Stimulated activated CD8-positive, alpha-beta memory T cell treated with anti-CD3 and anti-CD28 coated beads, Interleukin-4, amount 100 ng/mL, for 48 hours (primary cell): Measurements from ENCODE around the gene RIPK4.

Experiments
- DNase-seq: peaks from one replicate; pipeline ENCODE4 v3.0.0-alpha.2; 2020

RIPK4 gene

DNA sequence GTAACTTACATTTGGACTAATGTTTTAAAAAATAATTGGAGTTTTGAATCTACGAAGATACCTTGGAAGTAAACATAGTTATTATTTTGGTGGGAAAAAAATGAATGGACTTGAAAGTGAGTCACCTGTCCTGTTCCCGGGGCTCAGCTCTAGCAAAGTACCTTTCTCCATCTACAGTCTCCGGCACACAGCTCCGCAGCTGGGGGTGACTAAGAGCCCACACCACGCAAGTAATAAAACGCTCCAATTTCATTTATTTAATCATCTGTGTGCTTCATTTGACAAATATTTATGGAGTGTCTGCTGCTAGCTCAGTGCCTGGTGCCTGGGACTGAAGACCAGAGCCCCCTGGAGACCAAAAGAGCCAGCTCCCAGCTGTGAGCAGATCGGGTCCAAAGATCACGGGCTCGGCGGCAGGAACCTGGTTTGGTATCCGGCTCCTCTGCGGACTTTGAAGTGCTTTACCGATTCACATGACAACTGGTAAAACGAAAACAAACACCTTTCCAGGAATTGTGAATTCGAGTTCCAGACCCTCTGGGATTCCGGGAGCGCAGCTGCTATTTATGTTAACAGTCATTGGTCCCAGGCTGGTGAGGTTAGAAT is 1.7 kb upstream of the RIPK4 start:
- no peak for DNase-seq

- DNase-seq: no peak
These were observed 969 bp upstream of the RIPK4 start for GRCh38 chr21:41767606-41768436.

GRCh38 chr21:41765973-41766882 is 624 bp downstream of the RIPK4 start:
- DNase-seq: no peak

DNA sequence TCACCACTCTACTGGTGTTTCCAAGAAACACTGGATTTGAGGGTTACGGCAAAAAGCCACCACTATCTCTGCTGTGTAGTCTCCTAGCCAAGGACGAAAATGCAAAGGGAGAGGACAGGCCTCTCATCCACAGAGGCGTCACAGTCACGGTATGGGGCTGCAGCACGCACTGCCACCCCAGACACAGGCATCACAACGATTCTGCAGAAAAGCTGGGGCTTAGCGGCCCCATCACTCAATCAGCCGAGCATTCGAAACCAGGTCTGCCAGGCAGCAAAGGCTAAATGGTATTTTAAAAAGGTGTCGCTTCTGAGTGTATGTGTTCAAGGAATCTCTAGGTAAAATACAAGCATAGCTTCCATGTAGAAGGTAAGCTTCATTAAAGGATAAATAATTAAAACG is 1.4 kb downstream of the RIPK4 start:
- no peak for DNase-seq

- no peak for DNase-seq
These were observed 2.1 kb downstream of the RIPK4 start for GRCh38 chr21:41764558-41765419.

GRCh38 chr21:41763996-41764395 is 2.9 kb downstream of the RIPK4 start:
- DNase-seq: no peak

DNA sequence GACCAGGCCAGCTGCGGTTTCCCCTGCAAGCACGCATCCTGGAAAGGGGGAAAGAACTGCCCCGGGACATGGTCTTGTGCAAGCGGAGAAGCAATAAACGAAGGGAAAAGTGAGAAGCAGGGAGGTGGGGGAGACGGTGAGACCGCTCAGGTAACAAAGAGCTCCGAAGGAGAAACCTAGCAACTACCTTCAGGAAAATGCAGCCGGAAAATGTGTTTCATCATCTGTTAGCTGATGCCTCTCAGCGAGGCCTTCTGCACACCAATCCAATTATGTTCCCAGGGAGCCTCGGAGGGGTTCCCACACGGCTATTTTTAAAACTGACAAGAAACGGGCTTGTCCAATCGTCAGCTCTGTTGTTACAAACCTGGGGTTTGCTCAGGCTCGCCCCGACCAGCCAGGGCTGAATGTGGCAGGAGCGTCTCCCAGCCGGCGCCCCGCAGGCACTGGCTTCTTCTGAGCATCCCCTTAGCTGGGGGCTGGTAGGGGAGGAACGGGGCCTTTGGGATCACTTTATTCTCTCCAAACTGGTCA is 3.4 kb downstream of the RIPK4 start:
- no peak for DNase-seq

- no peak for DNase-seq
These were observed 4.1 kb downstream of the RIPK4 start for GRCh38 chr21:41762753-41763152.

DNA sequence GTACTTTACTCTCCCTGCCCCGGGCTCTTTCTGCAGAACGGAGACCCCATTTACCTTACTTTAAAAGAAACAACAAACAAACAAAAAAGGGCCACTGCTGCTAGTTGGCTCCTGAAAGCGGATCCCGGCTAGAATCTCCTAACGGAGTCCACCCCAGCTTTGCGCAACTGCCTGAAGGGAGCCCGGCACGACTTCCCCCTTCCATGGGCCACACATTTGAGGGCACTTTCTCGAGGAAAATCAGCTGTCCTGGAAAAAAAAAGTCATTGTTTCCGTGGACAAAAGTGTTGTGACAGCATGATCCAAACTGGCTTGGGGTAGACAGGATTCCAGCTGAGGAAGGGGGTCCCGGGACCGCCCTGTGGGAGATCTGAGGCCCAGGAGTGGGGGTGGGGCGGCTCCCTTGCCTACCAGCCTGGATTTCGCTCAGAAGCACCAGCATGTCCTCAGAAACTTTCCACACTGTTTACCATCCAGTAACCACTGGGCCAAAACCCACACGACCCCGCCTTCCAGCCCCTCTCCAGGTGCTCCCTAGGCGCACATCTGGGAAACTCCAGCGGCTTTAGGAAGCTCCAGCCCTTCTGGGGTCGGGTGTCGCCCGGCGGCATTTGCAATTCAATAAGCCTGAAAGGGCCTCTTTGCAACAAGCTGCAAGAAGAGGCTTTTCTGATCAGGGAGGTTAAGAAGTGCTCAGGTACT is 4.8 kb downstream of the RIPK4 start:
- no peak for DNase-seq

DNA sequence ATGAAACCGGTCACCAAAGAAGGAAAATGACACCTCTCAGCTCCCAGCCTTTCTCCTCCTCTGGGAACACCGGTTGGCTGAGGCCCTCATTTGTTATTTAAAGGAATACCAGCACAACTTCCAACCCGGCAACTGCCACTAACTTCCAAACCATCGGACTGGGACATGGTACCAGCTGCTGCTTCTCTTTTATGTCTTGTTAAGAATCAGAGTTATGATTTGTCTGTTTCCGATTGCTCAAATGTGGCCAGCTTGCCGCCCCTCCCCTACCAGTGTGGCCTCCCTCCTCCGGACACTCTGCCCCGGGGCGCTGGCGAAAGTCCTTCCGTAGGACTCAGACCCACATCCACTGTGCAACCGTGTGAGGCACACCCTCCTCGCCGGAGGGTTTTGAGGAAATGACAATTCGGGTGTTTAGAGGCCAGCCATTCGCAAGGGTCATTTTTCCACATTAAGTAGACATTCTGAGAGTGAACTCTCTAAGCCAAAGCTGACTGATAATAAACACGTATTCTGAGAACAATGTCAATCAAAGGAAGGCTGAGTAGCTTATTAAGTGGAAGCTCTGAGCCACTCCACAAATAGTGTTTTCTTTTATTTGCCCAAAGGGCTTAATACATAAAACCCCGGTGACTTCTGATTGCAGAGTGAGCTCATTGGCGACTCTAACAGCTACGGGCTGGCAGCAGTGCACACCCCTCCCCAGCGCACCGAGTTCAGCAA is 5.5 kb downstream of the RIPK4 start:
- DNase-seq: no peak

- no peak for DNase-seq
These were observed 6.4 kb downstream of the RIPK4 start for GRCh38 chr21:41760411-41760810.

DNA sequence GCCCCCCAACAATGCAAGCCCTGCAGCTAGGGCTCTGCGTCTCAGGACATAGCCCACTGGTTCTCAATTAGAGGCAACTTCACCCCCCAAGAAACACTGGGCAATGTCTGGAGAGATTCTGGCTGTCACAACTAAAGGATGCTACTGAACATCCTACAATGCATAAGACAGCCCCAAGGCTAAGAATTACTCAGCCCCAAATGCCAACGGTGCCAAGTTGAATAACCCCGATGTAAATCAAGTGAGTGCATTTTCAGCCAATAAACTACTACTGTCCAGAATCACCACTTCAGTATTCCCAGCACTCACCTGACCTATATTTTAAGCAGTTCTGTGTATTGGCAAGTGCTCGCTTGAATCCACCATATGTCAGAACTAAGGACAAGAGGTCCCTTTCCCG is 6.9 kb downstream of the RIPK4 start:
- no peak for DNase-seq

DNA sequence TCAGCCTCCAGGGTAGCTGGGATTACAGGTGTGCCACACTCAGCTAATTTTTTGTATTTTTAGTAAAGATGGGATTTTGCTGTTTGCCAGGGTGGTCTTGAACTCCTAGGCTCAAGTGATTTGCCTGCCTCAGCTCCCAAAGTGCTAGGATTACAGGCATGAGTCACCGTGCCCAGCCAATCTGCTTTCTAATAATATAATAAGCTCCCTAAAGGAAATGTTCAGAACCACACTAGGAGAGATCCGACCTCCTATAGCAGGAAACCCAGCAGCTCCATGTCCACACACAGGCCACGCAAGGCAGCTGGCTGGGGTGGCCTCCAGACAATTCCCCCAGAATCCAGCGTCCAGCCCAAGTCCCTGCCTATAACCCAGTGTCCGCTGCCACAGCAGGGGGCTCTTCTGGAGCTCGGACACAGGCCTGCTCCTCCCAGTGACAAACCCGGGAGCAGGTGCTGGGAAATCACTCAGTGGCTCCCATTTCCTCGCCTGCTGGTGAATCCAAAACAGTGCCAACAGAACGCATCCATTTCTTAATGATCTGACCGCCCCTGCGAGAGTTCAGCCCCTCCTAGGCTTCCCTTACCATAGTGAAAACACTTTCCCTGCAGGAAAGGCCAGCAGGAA is 7.5 kb downstream of the RIPK4 start:
- no peak for DNase-seq

DNA sequence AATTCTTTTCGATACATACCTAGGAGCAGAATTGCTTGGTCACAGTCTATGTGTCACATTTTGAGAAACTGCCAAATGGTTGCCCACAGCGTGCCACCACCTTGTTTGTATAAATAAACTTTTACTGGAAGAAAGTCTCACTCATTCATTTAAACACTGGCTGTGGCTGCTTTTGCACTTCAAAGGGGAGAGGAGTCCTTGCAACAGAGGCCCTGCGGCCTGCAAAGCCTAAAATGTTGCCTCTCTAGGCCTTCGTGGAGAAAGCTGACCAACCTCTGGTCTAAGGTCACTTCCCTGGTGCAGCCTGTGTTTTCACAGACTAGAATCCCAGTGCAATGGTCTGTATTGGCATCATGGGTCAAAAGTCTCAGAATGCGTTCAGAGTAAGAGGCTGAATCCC is 8.3 kb downstream of the RIPK4 start:
- no peak for DNase-seq

GRCh38 chr21:41755934-41756773 is 10.7 kb downstream of the RIPK4 start:
- DNase-seq: no peak

DNA sequence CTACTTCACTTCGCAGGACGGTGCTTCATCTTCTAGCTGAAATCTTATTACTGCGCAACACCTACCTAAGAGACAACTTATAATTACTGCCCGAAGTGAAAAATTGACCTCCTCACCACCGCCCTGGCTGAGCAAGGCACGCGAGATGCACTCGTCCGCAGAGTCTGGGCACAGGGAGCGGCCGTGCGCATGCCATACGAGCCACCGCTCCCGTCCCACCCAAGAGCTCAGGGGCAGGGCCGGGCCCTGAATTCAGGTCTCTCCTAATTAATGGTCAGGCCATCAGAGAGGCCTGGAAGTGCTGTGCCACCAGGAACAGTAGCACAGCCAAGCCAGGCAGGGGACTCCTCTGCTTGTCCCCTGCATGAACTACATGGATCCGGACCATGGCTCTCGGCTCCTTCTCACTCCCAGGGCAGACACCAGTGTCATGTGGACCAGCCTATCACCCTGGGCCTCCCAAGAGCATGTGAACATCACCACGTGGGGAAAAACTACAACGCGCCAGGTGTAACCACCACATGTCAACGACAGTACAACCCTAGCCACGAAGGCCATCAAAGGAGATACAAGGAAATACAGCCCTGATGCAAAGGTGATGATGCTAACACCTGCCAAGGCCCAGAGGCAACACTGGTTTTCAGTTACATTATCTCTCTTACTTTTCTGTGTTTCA is 11.5 kb downstream of the RIPK4 start:
- no peak for DNase-seq

GRCh38 chr21:41754479-41754891 is 12.4 kb downstream of the RIPK4 start:
- DNase-seq: no peak

- DNase-seq: no peak
These were observed 13.6 kb downstream of the RIPK4 start for GRCh38 chr21:41753006-41753898.
